KOPT-K1 (cell line): ENCODE measurements around the gene BAIAP2L2.
"Not testable (repeated sequence)": the region's sequence is repeated elsewhere in the genome, so short reads cannot be mapped to it uniquely, and the experiment has no call there.

Experiments used
- H3K27ac ChIP-seq: fragments of 200-600 bp; sonication (generic); 2 replicates; pipeline ENCODE4 v1.5.1; 2016; ENCODE audit warnings: antibody characterized with exemption, mild to moderate bottlenecking, low read depth, low read length; ENCODE audit not compliant: poor library complexity, severe bottlenecking
- H3K36me3 ChIP-seq: fragments of 200-600 bp; sonication (generic); 2 replicates; pipeline ENCODE4 v1.5.1; 2017; ENCODE audit warnings: antibody characterized with exemption, mild to moderate bottlenecking, low read length, moderate library complexity; ENCODE audit not compliant: insufficient read depth
- H3K9me3 ChIP-seq: fragments of 200-600 bp; sonication (generic); 2 replicates; pipeline ENCODE4 v1.5.1; 2017; ENCODE audit warnings: antibody characterized with exemption, low read length, mild to moderate bottlenecking; ENCODE audit not compliant: insufficient read depth, poor library complexity, severe bottlenecking

BAIAP2L2 gene

DNA sequence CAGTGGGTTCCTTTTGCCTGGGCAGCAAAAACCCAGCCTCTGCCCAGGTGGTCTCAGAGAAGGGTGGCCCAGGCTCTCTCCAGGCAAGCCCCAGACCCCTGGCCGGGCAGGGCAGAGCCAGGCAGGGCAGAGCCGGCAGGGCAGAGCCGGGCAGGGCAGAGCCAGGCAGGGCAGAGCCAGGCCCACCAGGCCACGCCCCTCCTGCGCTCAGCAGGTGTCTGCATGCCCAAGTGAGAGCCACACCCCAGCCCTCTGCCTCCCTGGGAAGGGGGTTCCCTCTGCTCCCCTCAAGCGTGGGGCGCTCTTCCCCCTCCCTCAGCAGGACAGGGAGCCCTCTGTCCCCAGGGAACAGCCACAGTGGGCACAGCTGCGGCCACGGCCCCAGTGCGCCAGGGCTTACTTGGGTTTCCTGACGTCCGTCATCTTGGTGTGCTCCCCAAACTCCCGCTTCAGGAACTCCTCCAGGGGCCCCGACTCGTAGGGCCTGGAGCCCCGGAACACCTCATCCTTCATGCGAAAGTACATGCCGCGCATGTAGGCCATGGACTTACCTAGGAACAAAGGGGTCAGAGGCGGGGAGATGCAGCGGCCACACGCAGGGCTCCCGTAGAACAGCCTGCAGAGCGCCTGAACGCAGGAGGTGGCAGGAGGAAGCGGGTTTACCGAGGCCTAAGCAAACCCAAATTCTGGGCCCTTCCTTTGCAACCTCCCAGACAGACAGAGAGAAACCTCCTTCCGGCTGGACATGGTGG lies 10.1 kb upstream of the BAIAP2L2 start:
- Histone ChIP-seq H3K27ac (no peak overlapping the region), H3K36me3 (peaks cover 11% of the 10 kb centered on the region; the same call in 1 of the 2 replicates), H3K9me3 (no peaks in the 10 kb centered on the region)

DNA sequence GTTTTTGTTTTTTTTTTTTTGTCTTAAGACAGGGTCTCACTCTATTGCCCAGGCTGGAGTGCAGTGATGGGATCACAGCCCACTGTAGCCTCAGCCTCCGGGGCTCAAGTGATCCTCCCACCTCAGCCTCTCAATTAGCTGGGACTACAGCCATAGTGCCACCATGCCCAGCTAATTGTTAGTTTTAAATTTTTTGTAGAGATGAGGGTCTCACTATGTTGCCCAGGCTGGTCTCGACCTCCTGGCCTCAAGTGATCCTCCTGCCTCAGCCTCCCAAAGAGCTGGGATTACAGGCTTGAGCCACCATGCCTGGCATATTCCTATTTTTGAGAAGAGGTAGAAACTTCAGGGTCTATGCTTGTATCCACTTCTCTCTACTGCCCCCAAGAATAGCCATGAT lies 8.3 kb upstream of the BAIAP2L2 start:
- H3K36me3 ChIP-seq, result peaks cover 13% of the 10 kb centered on the region; the same call in 1 of the 2 replicates
- H3K9me3 ChIP-seq, H3K27ac ChIP-seq: not testable (repeated sequence)

DNA sequence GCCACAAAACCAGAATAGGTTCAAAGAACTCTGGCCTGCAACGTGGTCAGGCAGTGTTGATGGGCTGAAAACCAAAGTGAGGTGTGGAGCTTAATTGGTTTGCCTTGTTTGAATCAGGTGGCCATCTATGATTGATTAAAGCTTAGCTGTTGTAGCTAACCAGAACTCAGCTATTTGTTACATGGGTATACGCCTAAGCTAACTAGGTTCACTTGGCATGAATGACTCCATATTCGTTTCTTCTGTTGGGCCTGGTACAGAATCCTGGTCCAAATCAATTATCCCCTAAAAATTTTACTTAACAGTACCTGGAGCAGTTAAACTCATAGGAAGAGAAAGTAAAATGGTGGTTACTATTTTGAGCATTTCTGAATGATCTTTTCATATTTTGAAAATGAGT lies 7.7 kb upstream of the BAIAP2L2 start:
- Histone ChIP-seq H3K27ac (no peak overlapping the region), H3K9me3 (no peaks in the 10 kb centered on the region), H3K36me3 (peaks cover 19% of the 10 kb centered on the region; the same call in 1 of the 2 replicates)

DNA sequence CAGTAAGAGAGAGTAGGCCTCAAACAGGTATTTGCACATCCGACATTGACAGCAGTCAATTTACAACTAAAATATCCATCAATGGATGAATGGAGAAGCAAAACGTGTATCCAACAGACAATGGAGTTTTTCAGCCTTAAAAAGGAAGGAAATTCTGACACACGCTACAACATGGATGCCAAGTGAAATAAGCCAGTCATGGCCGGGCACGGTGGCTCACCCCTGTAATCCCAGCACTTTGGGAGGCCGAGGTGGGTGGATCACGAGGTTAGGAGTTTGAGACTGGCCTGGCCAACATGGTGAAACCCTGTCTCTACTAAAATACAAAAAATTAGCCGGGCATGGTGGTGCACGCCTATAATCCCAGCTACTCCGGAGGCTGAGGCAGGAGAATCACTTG lies 7.1 kb upstream of the BAIAP2L2 start:
- H3K36me3 ChIP-seq, result peaks cover 20% of the 10 kb centered on the region; the same call in 1 of the 2 replicates
- not testable (repeated sequence) for H3K27ac ChIP-seq, H3K9me3 ChIP-seq

DNA sequence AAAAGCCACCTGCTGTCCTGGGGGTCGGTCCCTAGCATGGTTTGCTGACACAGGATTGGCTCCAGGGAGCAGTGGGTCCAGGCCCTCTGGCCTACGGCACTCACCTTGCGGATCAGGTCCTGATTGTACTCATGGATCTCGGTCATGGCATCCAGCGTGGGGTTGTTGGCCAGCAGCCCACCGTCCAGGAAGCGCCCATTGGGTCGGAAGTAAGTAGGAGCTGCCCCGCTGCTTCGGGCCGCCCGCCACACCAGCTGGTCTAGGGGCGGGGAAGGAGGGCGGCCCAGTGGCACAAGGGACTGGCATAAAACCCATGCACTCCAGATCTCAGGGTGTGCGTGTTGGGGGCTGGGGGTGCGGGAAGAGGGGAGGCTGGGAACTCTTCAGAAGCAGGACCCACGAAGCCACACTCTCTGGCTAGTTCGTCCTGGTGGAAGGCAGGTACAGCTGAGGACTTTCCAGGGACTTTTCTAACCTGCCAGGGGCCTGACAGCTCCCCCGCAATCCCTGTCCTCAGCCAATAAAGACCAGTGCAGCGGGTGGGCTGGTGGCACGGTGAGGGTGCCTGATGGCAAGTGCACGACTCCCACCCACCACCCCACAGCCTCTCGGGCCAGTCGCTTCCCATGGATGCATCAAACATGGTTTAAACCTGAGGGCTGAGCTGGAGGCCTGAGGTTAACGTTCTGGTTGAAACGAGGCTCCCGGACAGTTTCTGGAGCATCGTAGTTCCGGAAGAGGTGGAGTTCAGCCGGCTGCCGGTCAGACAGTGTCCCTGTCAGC lies 5.1 kb upstream of the BAIAP2L2 start:
- peaks cover 25% of the 10 kb centered on the region; the same call in 1 of the 2 replicates for H3K36me3 ChIP-seq
- no peaks in the 10 kb centered on the region for H3K9me3 ChIP-seq
- no peak overlapping the region for H3K27ac ChIP-seq

DNA sequence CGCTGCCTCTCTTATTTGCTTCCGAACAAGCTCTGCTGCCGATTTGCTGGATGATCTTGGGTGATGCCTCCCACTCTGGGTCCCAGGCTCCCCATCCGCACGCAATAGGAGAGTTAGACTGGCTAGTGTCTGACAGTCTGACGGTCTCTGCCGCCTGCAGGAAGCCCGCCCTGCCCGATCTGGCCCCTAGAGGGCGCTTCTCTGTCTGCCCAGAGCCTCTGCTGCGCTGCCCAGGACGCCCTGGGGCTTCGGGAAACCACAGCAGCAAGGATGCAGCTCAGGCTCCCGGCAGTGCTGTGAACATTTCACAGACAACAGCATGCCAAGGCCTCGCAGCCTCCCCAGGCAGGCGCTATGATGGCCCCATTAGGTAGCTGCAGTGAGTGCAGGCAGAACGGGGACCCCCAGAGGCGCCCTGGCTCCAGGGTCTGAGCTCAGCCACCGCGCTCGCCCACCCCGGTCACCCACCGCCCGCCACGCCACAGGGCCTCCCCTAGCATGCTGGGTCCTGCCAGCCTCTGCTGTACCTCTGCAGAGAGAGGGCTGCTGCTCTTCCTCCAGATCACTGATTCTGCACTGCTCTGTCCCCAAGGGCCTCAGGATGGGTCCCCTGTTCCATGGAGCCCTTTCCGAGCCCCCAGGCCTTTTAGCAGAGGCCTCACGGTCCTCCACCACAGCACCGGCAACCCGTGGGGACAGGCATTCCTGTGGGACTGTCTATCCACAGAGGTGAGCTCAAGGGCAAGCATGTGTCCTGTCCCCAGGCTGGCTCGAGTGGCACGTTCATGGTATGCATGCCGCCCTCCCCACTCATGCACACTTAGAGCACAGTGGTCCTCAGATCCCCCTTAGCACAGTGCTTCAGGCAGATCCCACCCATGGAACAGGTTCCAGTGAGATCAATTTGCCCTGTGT lies 4.3 kb upstream of the BAIAP2L2 start:
- Histone ChIP-seq H3K9me3 (no peaks in the 10 kb centered on the region), H3K36me3 (peaks cover 25% of the 10 kb centered on the region; the same call in 1 of the 2 replicates), H3K27ac (no peak overlapping the region)

DNA sequence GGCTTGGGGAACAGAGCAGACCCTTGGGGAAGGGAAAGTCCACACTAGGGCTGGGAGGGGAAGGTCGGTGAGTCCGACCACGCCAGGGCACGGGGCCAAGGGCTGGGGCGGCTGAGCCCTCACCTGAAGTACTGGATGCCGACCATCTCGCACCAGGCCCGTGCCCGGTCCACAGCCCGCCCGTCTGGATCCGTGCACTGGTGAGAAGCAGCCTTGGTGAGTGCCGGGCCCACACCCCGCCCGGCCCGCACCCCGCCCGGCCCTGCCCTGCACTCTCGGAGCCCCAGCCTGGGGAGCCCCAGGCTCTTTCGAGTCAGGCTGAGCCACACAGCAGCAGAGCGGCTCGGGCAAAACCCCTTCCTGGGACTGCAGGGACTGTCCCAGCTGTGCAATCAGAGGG lies 1.9 kb upstream of the BAIAP2L2 start:
- H3K27ac ChIP-seq, result no peak overlapping the region
- H3K36me3 ChIP-seq, result peaks cover 25% of the 10 kb centered on the region; the same call in 1 of the 2 replicates
- H3K9me3 ChIP-seq, result no peaks in the 10 kb centered on the region

DNA sequence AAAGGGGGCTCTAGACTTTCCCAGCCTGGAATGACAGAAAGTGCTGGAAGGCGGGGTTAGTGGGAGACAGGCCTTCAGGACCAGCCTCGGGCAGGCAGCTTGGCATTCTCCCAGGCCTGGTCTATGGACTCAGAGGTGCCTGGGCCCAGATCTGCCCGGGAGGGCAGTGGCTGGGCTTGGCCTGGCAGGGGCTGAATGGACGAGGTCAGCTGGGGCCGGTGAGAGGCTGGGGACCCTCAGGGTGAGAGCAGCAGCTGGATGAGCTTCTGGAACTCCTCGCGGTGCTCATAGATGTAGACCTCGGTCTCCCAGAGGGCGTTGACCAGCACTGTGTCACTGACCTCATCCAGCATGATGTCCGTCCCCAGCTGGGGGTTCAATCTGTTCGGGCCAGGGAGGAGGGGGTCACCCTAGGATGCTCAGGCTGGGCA lies 1.5 kb upstream of the BAIAP2L2 start:
- Histone ChIP-seq H3K36me3 (peaks cover 25% of the 10 kb centered on the region; the same call in 1 of the 2 replicates), H3K27ac (no peak overlapping the region), H3K9me3 (no peaks in the 10 kb centered on the region)

DNA sequence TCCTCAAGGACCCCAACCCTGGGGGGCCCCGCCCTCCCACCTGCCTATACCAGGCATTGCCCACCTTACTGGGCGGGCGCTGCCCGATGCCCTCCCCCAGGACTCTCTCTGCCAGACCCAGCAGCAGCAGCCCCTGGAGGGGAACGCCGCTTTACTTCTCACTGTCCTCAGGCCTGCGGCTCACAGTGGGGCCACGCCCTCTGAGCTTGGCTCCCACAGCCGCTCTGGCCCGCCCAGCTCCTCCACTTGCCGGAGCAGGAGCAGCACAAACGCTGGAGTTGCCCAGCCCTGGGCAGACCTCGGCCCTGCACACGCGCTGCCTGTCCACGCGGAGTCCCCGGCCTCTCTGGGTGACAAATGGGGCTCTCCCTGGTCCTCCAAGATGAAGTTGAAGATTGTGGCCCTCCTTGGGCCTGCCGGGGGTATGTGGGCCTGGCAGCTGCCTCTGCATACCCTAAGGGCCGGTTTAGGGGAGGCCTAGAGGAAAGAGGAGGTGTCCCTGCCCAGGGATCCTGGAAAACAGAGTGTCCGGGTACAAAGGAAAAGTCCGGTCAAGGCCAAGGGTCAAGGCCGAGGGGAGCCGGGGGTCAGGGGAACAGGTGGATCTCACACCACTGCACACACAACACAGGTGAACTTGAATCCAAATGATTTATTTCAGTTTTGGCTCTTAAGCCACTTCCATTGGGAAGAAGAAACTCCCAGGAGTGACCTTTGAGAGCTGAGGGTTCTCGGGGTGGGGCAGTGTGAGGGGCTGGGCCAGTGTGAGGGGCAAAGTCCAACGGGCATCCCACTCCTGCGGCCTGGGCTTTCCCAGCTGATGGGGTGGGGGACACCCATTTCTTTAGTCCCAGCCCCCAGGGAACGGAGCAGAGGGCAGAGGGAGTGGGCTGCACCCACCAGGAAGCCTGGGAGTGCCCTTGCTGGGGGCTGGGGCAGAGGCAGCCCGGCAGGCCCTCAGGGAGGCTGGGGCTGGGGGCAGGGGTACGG lies 674 bp upstream of the BAIAP2L2 start:
- Histone ChIP-seq H3K36me3 (peaks cover 25% of the 10 kb centered on the region; the same call in 1 of the 2 replicates), H3K9me3 (no peaks in the 10 kb centered on the region), H3K27ac (no peak overlapping the region)

DNA sequence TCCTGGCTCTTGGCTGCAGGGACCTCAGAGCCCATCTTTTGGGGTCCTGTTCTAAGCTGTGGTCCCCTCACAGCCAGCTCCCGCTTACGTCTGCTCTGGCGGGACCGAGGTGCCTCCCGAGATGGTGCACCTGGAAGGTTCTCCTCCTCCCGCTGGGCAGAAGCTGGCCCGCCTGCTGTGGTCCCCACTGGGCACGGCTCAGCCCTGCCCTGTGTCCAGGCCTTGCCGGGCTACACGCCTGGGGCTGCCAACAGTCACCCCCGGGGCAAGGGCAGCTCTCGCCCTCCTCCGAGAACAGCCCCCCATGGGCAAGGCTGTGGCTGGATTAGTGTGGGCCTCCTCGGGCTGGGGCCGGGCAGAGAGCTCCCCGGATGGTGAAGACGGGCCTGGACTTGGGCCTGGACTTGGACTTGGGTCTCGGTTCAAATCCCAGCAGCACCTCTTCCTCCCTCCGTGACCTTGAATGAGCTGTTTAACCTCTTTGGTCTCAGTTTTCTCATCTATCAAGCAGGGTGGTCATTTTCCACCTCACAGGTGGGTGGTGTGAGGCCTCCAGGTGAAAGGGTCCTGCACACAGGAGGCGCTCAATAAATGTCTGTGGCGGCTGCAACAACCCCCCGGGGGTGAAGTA lies 998 bp downstream of the BAIAP2L2 start:
- Histone ChIP-seq H3K36me3 (peaks cover 14% of the 10 kb centered on the region; the same call in 1 of the 2 replicates), H3K9me3 (no peaks in the 10 kb centered on the region), H3K27ac (no peak overlapping the region)

DNA sequence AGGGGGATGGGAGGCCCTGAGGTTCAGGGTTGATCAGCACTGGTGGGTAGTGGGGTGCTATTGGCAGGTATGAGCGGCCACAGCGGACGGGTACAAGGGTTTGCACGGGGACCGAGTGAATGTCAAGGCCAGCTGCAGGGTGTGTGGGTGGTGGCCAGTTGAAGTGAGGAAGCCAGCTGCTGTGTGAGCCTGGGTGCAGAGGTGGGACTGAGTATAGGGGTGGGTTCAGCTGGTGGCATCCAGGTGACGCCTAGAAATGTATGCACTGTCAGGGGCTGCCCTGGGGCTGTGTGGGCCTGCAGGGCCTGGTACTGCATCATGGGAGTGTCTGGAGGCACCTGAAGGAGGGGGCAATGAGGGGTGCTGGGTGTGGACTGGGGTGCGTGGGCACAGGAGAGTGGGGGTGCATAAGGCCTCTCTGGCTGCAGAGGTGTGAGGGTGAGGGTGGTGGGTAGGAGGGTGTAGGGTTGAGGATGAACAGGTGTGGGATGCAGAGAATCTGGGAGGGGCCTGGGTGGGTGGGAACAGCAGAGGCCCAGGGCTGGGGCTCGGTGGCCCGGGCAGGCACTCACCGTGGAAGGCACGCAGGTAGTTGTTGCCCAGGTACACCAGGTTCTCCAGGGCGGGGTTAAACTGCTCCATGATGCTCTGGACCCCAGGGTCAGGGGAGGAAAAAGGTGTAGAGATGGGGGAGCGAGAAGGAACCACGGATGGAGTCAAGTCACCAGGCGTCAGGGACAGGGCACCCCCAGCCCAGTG lies 1.7 kb downstream of the BAIAP2L2 start:
- Histone ChIP-seq H3K9me3 (no peaks in the 10 kb centered on the region), H3K27ac (no peak overlapping the region), H3K36me3 (peaks cover 11% of the 10 kb centered on the region; the same call in 1 of the 2 replicates)

DNA sequence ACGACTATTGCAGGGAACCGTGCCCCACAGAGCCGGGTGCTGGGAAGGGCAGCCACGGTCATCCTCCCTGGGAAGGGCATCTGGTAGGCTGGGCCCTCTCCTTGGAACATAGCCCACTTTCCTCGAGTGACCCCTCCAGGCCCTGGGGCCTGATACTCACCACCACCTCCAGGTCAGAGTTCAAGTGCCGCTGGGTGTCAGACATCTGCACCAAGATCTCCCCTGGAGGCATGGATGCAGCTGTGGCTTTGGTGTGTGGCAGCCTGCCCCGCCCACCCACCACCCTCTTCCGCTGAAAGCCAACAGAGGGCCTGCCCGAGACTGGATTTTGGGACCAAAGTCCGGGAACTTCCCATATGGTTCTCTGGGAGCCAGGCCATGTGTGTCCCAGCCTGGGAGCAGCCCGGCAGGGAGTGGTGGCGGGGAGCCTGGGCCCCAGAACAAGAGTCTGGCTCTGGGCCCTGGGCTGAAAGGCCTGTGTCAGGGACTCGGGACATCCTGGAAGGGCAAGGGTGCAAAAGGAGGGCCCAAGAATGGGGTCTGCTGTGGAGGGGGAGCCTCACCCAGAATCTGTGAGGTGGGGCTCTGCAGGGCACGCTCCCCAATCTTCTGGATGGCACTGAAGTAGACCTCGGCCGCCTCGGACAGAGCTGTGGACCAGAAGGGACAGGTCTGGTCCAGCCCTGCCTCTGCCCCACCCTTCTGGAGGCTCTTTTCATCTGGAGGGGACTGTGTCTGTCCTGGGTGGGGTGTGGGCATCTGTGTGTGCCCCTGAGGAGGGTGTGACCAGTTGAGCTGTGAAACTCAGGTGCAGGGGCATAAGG lies 2.6 kb downstream of the BAIAP2L2 start:
- peaks cover 4% of the 10 kb centered on the region; the same call in 1 of the 2 replicates for H3K36me3 ChIP-seq

More for the DNA sequence above, 2.6 kb downstream of the BAIAP2L2 start:
- Histone ChIP-seq H3K9me3 (no peaks in the 10 kb centered on the region), H3K27ac (no peak overlapping the region)
